B cell (primary cell): ENCODE measurements around the gene NCOA3. TPM values are rescaled to one million over a fixed set of nuclear protein-coding genes. Genes with fewer than 3 reads are reported as not detected.

ENCODE experiments used
- ATAC-seq: fragments of 200-7000 bp; cut with Tn5 transposase; one replicate; pipeline ENCODE4 v1.10.0; 2021; ENCODE audit warnings: low read depth, mild to moderate bottlenecking, moderate number of reproducible peaks, moderate library complexity
- CTCF ChIA-PET: fragments of 350-600 bp; sonication (Branson Sonifier 250); formaldehyde crosslinking; loops from one replicate; lab custom pipeline; 2021; ENCODE audit warnings: antibody characterized with exemption, inconsistent platforms; lab: Charles Lee
- POLR2A ChIA-PET: fragments of 350-600 bp; sonication (Branson Sonifier 250); formaldehyde crosslinking; loops from one replicate; lab custom pipeline; 2021; ENCODE audit warnings: antibody characterized with exemption; lab: Charles Lee
- DNase-seq: peaks from one replicate; pipeline ENCODE4 v3.0.0; 2013
- H2AFZ ChIP-seq: 2 replicates; pipeline ENCODE4 v1.6.1; 2012; ENCODE audit warnings: mild to moderate bottlenecking, low read depth, low read length; ENCODE audit not compliant: insufficient read depth, poor library complexity, severe bottlenecking
- H3K27ac ChIP-seq, 2 donors: 1 replicate in 1 of 2; 2 replicates in 1 of 2; pipeline ENCODE4 v1.5.1; 2012 to 2013; ENCODE audit warnings: low read length in 2 of 2, mild to moderate bottlenecking in 2 of 2, moderate library complexity in 1 of 2
- H3K27me3 ChIP-seq, 4 experiments: fragments of 200-600 bp in 1 of 4; sonication (generic) in 1 of 4; replicated peaks in 1 of 4; 1 replicate in 2 of 4; 2 replicates in 2 of 4; pipeline versions ENCODE4 v1.6.1 to v1.7.0; 2013 to 2016; ENCODE audit warnings: low read length in 3 of 4, mild to moderate bottlenecking in 2 of 4, mixed read lengths in 1 of 4, moderate library complexity in 1 of 4; ENCODE audit not compliant: insufficient read depth in 4 of 4, control insufficient read depth in 3 of 4; ENCODE audit errors: control extremely low read depth in 1 of 4
- H3K36me3 ChIP-seq, 2 experiments: replicated peaks in 1 of 2; 1 replicate in 1 of 2; 2 replicates in 1 of 2; pipeline versions ENCODE4 v1.6.1 to v1.7.1; 2013; ENCODE audit warnings: low read length in 1 of 2; ENCODE audit not compliant: insufficient read depth in 2 of 2, control insufficient read depth in 1 of 2; ENCODE audit errors: control extremely low read depth in 1 of 2, extremely low read depth in 1 of 2
- H3K4me1 ChIP-seq, 2 donors: fragments of 200-600 bp in 1 of 2; sonication (generic) in 1 of 2; 1 replicate in 1 of 2; 2 replicates in 1 of 2; pipeline versions ENCODE4 v1.5.1 to v1.6.1; 2013 to 2017; ENCODE audit warnings: low read length in 2 of 2; ENCODE audit not compliant: control insufficient read depth in 2 of 2, insufficient read depth in 2 of 2
- H3K4me2 ChIP-seq: replicated peaks from 2 replicates; pipeline ENCODE3; 2012; ENCODE audit warnings: mild to moderate bottlenecking, low read depth, low read length; ENCODE audit not compliant: poor library complexity, severe bottlenecking
- H3K4me3 ChIP-seq, 5 experiments: fragments of 200-600 bp in 1 of 5; sonication (generic) in 1 of 5; 1 replicate in 3 of 5; 2 replicates in 2 of 5; pipeline versions ENCODE4 v1.5.1 to v1.7.0; 2011 to 2016; ENCODE audit warnings: low read length in 4 of 5, mild to moderate bottlenecking in 4 of 5, low read depth in 2 of 5, control low read depth in 1 of 5, moderate library complexity in 1 of 5; ENCODE audit not compliant: insufficient read depth in 1 of 5; ENCODE audit errors: control extremely low read depth in 1 of 5, extremely low read depth in 1 of 5
- H3K79me2 ChIP-seq: fragments of 200-600 bp; sonication (generic); one replicate; pipeline ENCODE4 v1.6.0; 2016; ENCODE audit warnings: low read length; ENCODE audit not compliant: control insufficient read depth, insufficient read depth
- H3K9ac ChIP-seq: fragments of 200-600 bp; sonication (generic); 2 replicates; pipeline ENCODE4 v1.6.1; 2017; ENCODE audit warnings: mild to moderate bottlenecking, low read length, moderate library complexity
- H3K9me3 ChIP-seq, 3 donors: one replicate each; pipeline versions ENCODE4 v1.6.1 to v1.7.1; 2013; ENCODE audit warnings: low read length in 2 of 3; ENCODE audit not compliant: control insufficient read depth in 2 of 3, insufficient read depth in 1 of 3; ENCODE audit errors: control extremely low read depth in 1 of 3
- H4K20me1 ChIP-seq: 2 replicates; pipeline ENCODE4 v1.6.0; 2012; ENCODE audit warnings: mild to moderate bottlenecking, low read length; ENCODE audit not compliant: insufficient read depth, control insufficient read depth, poor library complexity, severe bottlenecking
- H3K27ac Mint-ChIP-seq: one replicate; pipeline ENCODE4 v1.8.0; 2021; ENCODE audit warnings: mixed read lengths
- H3K27me3 Mint-ChIP-seq: one replicate; pipeline ENCODE4 v1.8.0; 2021; ENCODE audit warnings: mixed read lengths
- H3K4me1 Mint-ChIP-seq: one replicate; pipeline ENCODE4 v1.8.0; 2021; ENCODE audit warnings: mixed read lengths
- H3K4me3 Mint-ChIP-seq: one replicate; pipeline ENCODE4 v1.8.0; 2021; ENCODE audit warnings: mixed read lengths
- H3K9me3 Mint-ChIP-seq: one replicate; pipeline ENCODE4 v1.8.0; 2022; ENCODE audit warnings: mixed read lengths; ENCODE audit not compliant: insufficient read depth
- EZH2 ChIP-seq: IDR thresholded peaks from 2 replicates; pipeline ENCODE4 v1.6.1; 2012; ENCODE audit warnings: borderline replicate concordance, low read depth, mild to moderate bottlenecking, moderate library complexity, low read length; ENCODE audit not compliant: insufficient read depth, poor library complexity, severe bottlenecking
- WGBS: methylation state at CpG from one replicate; pipeline ENCODE4 v1.1.5; 2013; ENCODE audit warnings: missing lambda C conversion rate; ENCODE audit not compliant: insufficient coverage; 5-methylcytosine and 5-hydroxymethylcytosine counted together
- intact Hi-C: fragments of 100-400 bp; cut with micrococcal nuclease; formaldehyde crosslinking; loops from one replicate; pipeline ENCODE4 v1.10.0; 2022
- polyA plus RNA-seq: library from polyadenylated mRNA; depleted of rRNA; stranded (reverse); fragments of >200 nt; gene quantifications from 2 replicates; pipeline ENCODE4 v1.2.3, GENCODE V29; 2012
- total RNA-seq, 2 donors: library from RNA; stranded (reverse); fragments of 120-200 nt in 1 of 2; gene quantifications; 1 replicate in 1 of 2; 2 replicates in 1 of 2; pipeline versions ENCODE4 v1.2.3 to v1.2.4, GENCODE V29; 2013 to 2022
- TF ChIP-seq, protein P1 (sequence below): fragments of 200-600 bp; IDR thresholded peaks from one replicate; pipeline ENCODE4 v1.8.0; 2022; ENCODE audit warnings: antibody characterized with exemption, mild to moderate bottlenecking

Gene NCOA3
- total and polyA plus RNA-seq, 2 donors (not counting 1 experiment from before 2014, with no cell fraction given): 54.0 to 309 TPM

GRCh38 chr20:47668313-47669151, 166.8 kb downstream of the NCOA3 start:
- 88% methylated on average over 23 of the region's 23 CpGs for WGBS
- H3K9me3 Mint-ChIP-seq: no peaks in the 10 kb centered on the region

DNA sequence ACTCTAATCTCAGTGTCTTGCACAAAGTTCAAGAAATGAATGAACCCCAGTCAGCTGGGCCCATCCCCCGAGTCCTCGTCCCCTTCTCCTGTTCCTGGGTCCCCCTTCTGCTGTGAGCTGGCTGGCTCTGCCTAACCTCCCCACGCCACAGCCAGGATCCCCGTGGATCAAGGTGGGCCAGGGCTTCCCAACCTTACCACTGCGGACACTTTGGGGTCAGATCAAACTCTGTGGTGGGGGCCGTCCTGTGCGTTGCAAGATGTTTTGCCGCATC, 167.4 kb downstream of the NCOA3 start:
- Mint-ChIP-seq H3K27me3 (no peaks in the 10 kb centered on the region), H3K4me1 (peaks cover 3% of the 10 kb centered on the region), H3K9me3 (no peaks in the 10 kb centered on the region), H3K27ac (no peak overlapping the region), H3K4me3 (no peak overlapping the region)
- Histone ChIP-seq H2AFZ (no peak overlapping the region), H3K9me3 (no peaks in the 10 kb centered on the region), H3K4me1 (peaks cover 0 to 4% of the 10 kb centered on the region in 2 donors), H3K36me3 (no peaks in the 10 kb centered on the region), H3K27me3 (no peaks in the 10 kb centered on the region), H4K20me1 (peaks cover 7% of the 10 kb centered on the region), H3K9ac (no peak overlapping the region), H3K4me3 (no peak overlapping the region), H3K4me2 (no peak overlapping the region), H3K27ac (no peak overlapping the region), H3K79me2 (no peaks in the 10 kb centered on the region)
- intact Hi-C loops: no loop called here
- ChIA-PET CTCF (interaction anchor here (1.2 kb wide), 1 partner anchor 951 kb away, joined by 4 read pairs; no protein-coding TSS in a partner anchor), POLR2A (no interaction called here)
- TF ChIP-seq EZH2: no peak
- TF ChIP-seq, protein P1, sequence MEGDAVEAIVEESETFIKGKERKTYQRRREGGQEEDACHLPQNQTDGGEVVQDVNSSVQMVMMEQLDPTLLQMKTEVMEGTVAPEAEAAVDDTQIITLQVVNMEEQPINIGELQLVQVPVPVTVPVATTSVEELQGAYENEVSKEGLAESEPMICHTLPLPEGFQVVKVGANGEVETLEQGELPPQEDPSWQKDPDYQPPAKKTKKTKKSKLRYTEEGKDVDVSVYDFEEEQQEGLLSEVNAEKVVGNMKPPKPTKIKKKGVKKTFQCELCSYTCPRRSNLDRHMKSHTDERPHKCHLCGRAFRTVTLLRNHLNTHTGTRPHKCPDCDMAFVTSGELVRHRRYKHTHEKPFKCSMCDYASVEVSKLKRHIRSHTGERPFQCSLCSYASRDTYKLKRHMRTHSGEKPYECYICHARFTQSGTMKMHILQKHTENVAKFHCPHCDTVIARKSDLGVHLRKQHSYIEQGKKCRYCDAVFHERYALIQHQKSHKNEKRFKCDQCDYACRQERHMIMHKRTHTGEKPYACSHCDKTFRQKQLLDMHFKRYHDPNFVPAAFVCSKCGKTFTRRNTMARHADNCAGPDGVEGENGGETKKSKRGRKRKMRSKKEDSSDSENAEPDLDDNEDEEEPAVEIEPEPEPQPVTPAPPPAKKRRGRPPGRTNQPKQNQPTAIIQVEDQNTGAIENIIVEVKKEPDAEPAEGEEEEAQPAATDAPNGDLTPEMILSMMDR: no peak
- ATAC-seq: no peak
- DNase-seq: no peak
- WGBS: 95% methylated on average over 8 of the region's 8 CpGs

More at GRCh38 chr20:47668313-47669151, 166.8 kb downstream of the NCOA3 start:
- Histone ChIP-seq H3K79me2 (no peaks in the 10 kb centered on the region), H3K27me3 (no peaks in the 10 kb centered on the region), H3K36me3 (no peaks in the 10 kb centered on the region), H3K9ac (no peak overlapping the region), H4K20me1 (peaks cover 13% of the 10 kb centered on the region), H3K4me3 (no peak overlapping the region), H3K4me2 (no peak overlapping the region), H3K4me1 (peaks cover 0 to 7% of the 10 kb centered on the region in 2 donors), H3K9me3 (no peaks in the 10 kb centered on the region), H3K27ac (no peak overlapping the region), H2AFZ (no peak overlapping the region)
- ATAC-seq (no peak), DNase-seq (no peak)
- no peak overlapping the region for H3K4me3 Mint-ChIP-seq
- no peaks in the 10 kb centered on the region for H3K27me3 Mint-ChIP-seq
- CTCF ChIA-PET: no interaction called here
- POLR2A ChIA-PET: no interaction called here
- no peak overlapping the region for H3K27ac Mint-ChIP-seq
- intact Hi-C loops: no loop called here
- H3K4me1 Mint-ChIP-seq: peaks cover 7% of the 10 kb centered on the region
- TF ChIP-seq EZH2: no peak
- TF ChIP-seq, protein P1: no peak
